Nephron progenitor cell (in vitro differentiated cells): Measurements from ENCODE around the gene DCUN1D2.

Experiments used
- DNase-seq: peaks from one replicate; pipeline ENCODE4 v3.0.0; 2021
- H3K27ac Mint-ChIP-seq: 2 replicates; pipeline ENCODE4 v1.8.0; 2021; ENCODE audit warnings: mild to moderate bottlenecking, moderate library complexity, mixed read lengths
- H3K27me3 Mint-ChIP-seq: 2 replicates; pipeline ENCODE4 v1.8.0; 2021; ENCODE audit warnings: mild to moderate bottlenecking, low read depth, mixed read lengths; ENCODE audit not compliant: poor library complexity
- H3K36me3 Mint-ChIP-seq: 2 replicates; pipeline ENCODE4 v1.8.0; 2021; ENCODE audit warnings: low read depth, mixed read lengths
- H3K4me1 Mint-ChIP-seq: 2 replicates; pipeline ENCODE4 v1.8.0; 2021; ENCODE audit warnings: mixed read lengths
- H3K4me3 Mint-ChIP-seq: 2 replicates; pipeline ENCODE4 v1.8.0; 2021; ENCODE audit warnings: mild to moderate bottlenecking, moderate library complexity, mixed read lengths
- H3K9me3 Mint-ChIP-seq: 2 replicates; pipeline ENCODE4 v1.8.0; 2021; ENCODE audit warnings: mild to moderate bottlenecking, moderate library complexity, mixed read lengths
- TF ChIP-seq, protein P1 (sequence below): fragments of 200-600 bp; sonication (generic); IDR thresholded peaks from 2 replicates; pipeline ENCODE4 v1.5.0; 2021; ENCODE audit warnings: antibody characterized with exemption

The DCUN1D2 gene

DNA sequence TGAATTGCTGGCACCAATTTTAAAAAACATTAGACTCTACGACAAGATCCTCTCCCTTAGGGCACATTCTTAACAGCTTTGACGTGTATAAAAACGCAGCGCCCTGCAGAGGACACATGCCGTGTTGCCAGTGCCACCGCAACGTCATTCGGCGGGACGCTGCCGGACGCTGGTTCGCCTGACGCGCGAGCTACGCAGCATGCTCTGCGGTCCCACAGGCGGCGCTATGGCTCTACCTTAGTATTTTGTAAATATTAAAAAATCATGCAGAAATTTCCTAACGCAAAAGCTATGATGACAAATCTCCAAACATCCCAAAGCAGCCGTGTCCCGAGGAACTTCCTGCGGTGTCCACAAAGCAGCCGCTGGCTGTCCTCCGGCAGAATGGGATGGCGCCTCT is 33.0 kb downstream of the DCUN1D2 start:
- DNase-seq, result no peak
- TF ChIP-seq, protein P1, sequence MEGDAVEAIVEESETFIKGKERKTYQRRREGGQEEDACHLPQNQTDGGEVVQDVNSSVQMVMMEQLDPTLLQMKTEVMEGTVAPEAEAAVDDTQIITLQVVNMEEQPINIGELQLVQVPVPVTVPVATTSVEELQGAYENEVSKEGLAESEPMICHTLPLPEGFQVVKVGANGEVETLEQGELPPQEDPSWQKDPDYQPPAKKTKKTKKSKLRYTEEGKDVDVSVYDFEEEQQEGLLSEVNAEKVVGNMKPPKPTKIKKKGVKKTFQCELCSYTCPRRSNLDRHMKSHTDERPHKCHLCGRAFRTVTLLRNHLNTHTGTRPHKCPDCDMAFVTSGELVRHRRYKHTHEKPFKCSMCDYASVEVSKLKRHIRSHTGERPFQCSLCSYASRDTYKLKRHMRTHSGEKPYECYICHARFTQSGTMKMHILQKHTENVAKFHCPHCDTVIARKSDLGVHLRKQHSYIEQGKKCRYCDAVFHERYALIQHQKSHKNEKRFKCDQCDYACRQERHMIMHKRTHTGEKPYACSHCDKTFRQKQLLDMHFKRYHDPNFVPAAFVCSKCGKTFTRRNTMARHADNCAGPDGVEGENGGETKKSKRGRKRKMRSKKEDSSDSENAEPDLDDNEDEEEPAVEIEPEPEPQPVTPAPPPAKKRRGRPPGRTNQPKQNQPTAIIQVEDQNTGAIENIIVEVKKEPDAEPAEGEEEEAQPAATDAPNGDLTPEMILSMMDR, result no peak
- peaks cover 24% of the 10 kb centered on the region for H3K4me1 Mint-ChIP-seq
- H3K27ac Mint-ChIP-seq, result no peak overlapping the region
- H3K27me3 Mint-ChIP-seq, result peaks cover 4% of the 10 kb centered on the region
- no peak overlapping the region for H3K4me3 Mint-ChIP-seq
- peaks cover 62% of the 10 kb centered on the region for H3K36me3 Mint-ChIP-seq
- H3K9me3 Mint-ChIP-seq, result no peaks in the 10 kb centered on the region

DNA sequence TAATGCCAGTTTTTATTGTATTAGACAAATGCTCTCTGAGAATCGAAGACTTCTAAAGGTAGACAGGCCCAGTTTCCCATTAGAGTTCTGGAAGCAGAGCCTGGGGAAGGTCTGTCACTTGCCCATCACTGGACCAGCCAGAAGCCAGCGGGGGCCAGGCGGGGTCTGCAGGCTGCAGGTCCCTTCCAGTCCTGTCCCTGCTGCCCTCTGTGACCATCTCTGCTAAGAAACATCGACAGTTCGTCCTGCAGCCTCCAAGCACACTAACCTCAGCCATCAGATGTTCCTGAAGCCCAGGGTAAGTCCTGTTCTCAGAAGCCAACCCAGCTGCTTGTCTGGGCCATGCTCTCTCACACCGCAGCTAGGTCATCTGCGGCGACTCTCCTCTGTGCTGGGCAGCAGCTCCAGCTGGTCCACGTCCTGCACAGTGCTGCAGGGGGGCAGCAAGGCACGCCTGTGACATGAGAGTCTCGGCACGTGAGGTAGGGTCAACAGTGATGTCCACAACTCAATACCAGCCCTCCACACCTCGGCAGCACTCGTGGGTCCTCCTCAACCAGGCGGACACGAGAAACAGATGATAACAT is 34.3 kb downstream of the DCUN1D2 start:
- Mint-ChIP-seq H3K4me1 (peaks cover 28% of the 10 kb centered on the region), H3K27ac (peak overlapping the region; percentile 25), H3K27me3 (peaks cover 4% of the 10 kb centered on the region), H3K9me3 (no peaks in the 10 kb centered on the region), H3K36me3 (peaks cover 61% of the 10 kb centered on the region), H3K4me3 (no peak overlapping the region)
- TF ChIP-seq, protein P1, result no peak
- DNase-seq, result no peak

DNA sequence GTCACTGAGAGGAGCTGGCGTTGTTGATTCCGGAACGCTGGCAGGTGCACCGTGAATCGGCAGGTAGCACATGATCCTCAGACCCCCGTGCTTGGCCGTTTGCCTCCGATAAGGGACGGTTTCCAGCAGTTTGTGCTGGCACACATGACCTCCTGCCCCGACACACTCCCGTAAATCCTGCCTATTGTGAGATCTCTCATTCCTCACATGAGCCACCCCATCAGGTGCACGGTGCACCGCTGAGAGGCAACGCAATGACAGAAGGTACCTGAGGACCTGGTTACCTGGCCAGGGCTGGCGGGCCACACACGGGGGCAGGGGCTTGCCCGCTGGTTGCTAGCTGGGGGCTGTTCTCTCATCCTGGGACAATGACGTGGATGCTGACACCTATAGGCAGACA is 35.1 kb downstream of the DCUN1D2 start:
- TF ChIP-seq, protein P1, result no peak
- H3K4me1 Mint-ChIP-seq, result peaks cover 32% of the 10 kb centered on the region
- DNase-seq, result no peak
- peaks cover 4% of the 10 kb centered on the region for H3K27me3 Mint-ChIP-seq
- no peak overlapping the region for H3K27ac Mint-ChIP-seq
- H3K9me3 Mint-ChIP-seq, result no peaks in the 10 kb centered on the region
- H3K36me3 Mint-ChIP-seq, result peaks cover 63% of the 10 kb centered on the region
- no peak overlapping the region for H3K4me3 Mint-ChIP-seq

DNA sequence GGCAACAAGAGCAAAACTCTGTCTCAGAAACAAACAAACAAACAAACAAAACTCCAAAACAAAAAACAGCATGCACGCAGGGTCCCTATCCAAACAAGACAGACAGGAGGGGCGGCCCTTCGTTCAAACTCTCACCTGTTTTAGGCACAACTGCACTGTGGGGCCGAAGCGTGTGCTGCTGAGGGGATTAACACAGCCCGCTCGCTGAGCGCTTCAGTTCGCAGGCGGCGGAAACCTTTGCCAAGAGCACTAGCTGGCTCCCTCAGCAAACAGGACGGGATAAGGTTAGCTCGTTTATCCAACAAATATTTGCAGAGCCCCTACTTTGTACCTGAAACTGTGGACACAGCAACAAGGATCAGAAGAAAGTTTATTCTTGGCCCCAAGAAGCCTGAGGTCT is 35.6 kb downstream of the DCUN1D2 start:
- TF ChIP-seq, protein P1, result no peak
- peaks cover 4% of the 10 kb centered on the region for H3K27me3 Mint-ChIP-seq
- peaks cover 64% of the 10 kb centered on the region for H3K36me3 Mint-ChIP-seq
- DNase-seq, result no peak
- H3K9me3 Mint-ChIP-seq, result no peaks in the 10 kb centered on the region
- peaks cover 37% of the 10 kb centered on the region for H3K4me1 Mint-ChIP-seq
- no peak overlapping the region for H3K27ac Mint-ChIP-seq
- no peak overlapping the region for H3K4me3 Mint-ChIP-seq

DNA sequence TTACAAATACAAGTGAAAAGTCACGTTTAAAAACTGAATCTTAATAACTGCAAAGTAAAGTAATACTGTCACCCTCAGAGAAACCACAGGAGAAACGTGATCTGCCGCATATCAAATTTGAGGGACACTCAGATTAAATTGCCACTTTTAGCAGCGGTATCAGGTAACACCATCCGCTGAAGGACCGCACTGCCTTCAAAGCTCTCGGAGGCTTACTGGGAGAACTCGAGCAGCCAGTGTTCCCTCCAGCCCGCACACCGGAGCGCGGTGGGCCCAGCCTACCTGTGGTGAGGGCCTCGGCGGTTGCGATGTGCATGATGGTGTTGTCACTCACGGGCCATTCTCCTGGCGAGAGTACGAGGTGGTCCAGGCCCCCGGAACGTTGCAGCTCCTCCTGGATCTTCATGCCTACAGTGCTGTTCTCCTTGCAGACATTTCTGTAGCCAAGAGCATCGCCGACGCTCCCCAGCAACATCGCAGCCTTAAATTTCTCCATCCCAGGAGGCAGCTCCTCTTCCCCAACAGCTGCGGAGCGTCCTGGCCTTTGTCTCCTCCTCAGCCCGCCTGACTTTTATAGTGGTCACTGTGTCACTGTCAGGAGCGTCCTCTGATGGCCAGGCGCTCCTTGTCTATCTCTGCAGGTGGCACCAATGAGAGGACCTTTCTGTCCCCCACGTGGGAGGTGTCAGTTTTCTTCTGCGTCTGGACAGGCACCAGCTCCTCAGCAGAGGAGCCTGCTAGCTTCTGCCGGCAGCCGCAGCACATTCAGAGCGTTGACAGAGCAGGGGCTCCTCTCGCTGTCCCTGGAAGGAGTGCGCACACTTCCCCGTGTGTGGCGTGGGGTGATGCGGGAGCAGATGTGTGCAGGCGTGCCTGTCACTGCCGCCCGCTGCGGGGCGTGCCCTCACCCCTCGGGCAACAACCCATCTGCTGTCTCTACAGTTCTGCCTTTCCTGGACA is 37.3 kb downstream of the DCUN1D2 start, which contains the start of gene ADPRHL1:
Gene ADPRHL1 (minus strand): TSS at position 547 of the 960 bp plus-strand sequence. CDS start 51 bp downstream, at position 496.
- TF ChIP-seq, protein P1, result no peak
- H3K27me3 Mint-ChIP-seq, result peaks cover 4% of the 10 kb centered on the region
- H3K4me1 Mint-ChIP-seq, result peaks cover 46% of the 10 kb centered on the region
- H3K27ac Mint-ChIP-seq, result peak within 1 kb of the TSS; percentile 98
- peaks cover 50% of the 10 kb centered on the region for H3K36me3 Mint-ChIP-seq
- H3K9me3 Mint-ChIP-seq, result no peaks in the 10 kb centered on the region
- H3K4me3 Mint-ChIP-seq, result peak within 1 kb of the TSS; percentile 55
- DNase-seq, result peak; percentile 42
